Stimulated activated naive CD8-positive, alpha-beta T cell treated with anti-CD3 and anti-CD28 coated beads, Interleukin-15, amount 100 ng/mL, for 72 hours (primary cell): ENCODE data around the gene TNNC1.

Source experiments
- ATAC-seq: fragments of 150-1000 bp; cut with Tn5 transposase; 2 replicates; pipeline ENCODE4 v1.10.0; 2021; ENCODE audit warnings: mild to moderate bottlenecking, moderate library complexity
- DNase-seq, 2 donors: peaks; one replicate each; pipeline ENCODE4 v3.0.0; 2021 to 2022
- H3K27ac Mint-ChIP-seq, 2 donors: one replicate each; pipeline ENCODE4 v1.8.0; 2022; ENCODE audit warnings: mild to moderate bottlenecking in 2 of 2, mixed read lengths in 2 of 2, moderate library complexity in 2 of 2
- H3K27me3 Mint-ChIP-seq: one replicate; pipeline ENCODE4 v1.8.0; 2022; ENCODE audit warnings: mixed read lengths
- H3K4me1 Mint-ChIP-seq: one replicate; pipeline ENCODE4 v1.8.0; 2022; ENCODE audit warnings: mild to moderate bottlenecking, mixed read lengths
- H3K4me3 Mint-ChIP-seq, 2 donors: one replicate each; pipeline ENCODE4 v1.8.0; 2022; ENCODE audit warnings: mild to moderate bottlenecking in 2 of 2, mixed read lengths in 2 of 2, moderate library complexity in 1 of 2
- H3K9me3 Mint-ChIP-seq, 2 donors: one replicate each; pipeline ENCODE4 v1.8.0; 2022; ENCODE audit warnings: mixed read lengths in 2 of 2

The TNNC1 gene

DNA sequence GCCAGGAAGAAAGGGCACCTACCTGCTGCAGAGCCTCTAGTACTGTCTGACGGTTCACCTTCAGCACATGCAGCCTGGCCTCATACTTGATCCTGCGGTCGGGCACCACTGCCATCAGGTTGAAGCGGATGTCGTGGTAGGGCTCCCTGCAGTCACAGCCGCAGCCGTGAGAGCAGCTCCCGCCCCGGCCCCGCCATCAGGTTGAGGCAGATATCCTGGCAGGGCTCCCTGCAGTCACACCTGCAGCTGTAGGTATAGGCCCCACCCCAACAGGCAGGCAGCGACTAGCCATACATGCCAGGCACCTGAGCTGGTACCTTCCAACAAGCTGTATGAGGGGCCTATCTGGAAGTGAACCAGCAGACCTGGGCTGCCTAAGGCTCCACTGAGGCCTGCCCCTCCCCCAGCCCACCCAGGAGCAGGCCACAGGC, 47.6 kb downstream of the TNNC1 start:
- no peak for DNase-seq
- peaks cover 32% of the 10 kb centered on the region for H3K4me1 Mint-ChIP-seq
- H3K4me3 Mint-ChIP-seq: no peak overlapping the region
- H3K9me3 Mint-ChIP-seq: no peaks in the 10 kb centered on the region
- no peak overlapping the region for H3K27ac Mint-ChIP-seq
- ATAC-seq: no peak
- no peaks in the 10 kb centered on the region for H3K27me3 Mint-ChIP-seq

GRCh38 chr3:52405601-52406110, 48.2 kb downstream of the TNNC1 start:
- ATAC-seq (no peak), DNase-seq (no peak)
- H3K9me3 Mint-ChIP-seq: no peaks in the 10 kb centered on the region
- peak overlapping the region; percentile 61 to 82 for H3K27ac Mint-ChIP-seq
- H3K27me3 Mint-ChIP-seq: no peaks in the 10 kb centered on the region
- peaks cover 30% of the 10 kb centered on the region for H3K4me1 Mint-ChIP-seq
- H3K4me3 Mint-ChIP-seq: no peak overlapping the region

DNA sequence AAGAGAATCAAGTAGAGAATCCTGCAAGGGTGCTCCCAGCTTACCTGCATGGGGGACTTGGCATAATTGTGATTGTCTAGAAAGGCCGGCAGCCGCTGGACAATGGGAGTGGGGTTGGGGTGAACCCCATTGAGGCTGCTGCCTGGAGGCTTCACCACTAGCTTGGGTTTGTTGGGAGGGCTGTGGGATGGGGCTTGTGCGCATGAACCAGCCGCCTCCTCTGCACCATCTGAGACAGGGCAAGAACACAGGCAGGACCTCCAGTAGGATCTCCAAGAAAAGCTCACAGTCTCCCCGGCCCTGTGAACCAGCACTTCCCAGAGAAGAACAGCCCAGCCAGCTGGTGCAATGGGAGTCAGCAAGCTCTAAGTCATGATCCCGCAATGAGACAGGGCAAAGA, 48.8 kb downstream of the TNNC1 start:
- H3K9me3 Mint-ChIP-seq: no peaks in the 10 kb centered on the region
- H3K27ac Mint-ChIP-seq: peak overlapping the region; percentile 61 to 82
- peaks cover 30% of the 10 kb centered on the region for H3K4me1 Mint-ChIP-seq
- no peak for DNase-seq
- no peak overlapping the region for H3K4me3 Mint-ChIP-seq
- no peaks in the 10 kb centered on the region for H3K27me3 Mint-ChIP-seq
- no peak for ATAC-seq

- no peak overlapping the region for H3K4me3 Mint-ChIP-seq
- no peak for DNase-seq
- no peaks in the 10 kb centered on the region for H3K9me3 Mint-ChIP-seq
- H3K27ac Mint-ChIP-seq: peak overlapping the region in 1 of 2 donors; percentile 81
- peaks cover 29% of the 10 kb centered on the region for H3K4me1 Mint-ChIP-seq
- no peak for ATAC-seq
- H3K27me3 Mint-ChIP-seq: no peaks in the 10 kb centered on the region
Observed at GRCh38 chr3:52404391-52404790, 49.5 kb downstream of the TNNC1 start.

- Mint-ChIP-seq H3K27me3 (no peaks in the 10 kb centered on the region), H3K4me1 (peaks cover 25% of the 10 kb centered on the region), H3K9me3 (no peaks in the 10 kb centered on the region), H3K4me3 (no peak overlapping the region), H3K27ac (no peak overlapping the region)
- ATAC-seq (no peak), DNase-seq (no peak)
Observed at GRCh38 chr3:52403955-52404354, 49.9 kb downstream of the TNNC1 start.

DNA sequence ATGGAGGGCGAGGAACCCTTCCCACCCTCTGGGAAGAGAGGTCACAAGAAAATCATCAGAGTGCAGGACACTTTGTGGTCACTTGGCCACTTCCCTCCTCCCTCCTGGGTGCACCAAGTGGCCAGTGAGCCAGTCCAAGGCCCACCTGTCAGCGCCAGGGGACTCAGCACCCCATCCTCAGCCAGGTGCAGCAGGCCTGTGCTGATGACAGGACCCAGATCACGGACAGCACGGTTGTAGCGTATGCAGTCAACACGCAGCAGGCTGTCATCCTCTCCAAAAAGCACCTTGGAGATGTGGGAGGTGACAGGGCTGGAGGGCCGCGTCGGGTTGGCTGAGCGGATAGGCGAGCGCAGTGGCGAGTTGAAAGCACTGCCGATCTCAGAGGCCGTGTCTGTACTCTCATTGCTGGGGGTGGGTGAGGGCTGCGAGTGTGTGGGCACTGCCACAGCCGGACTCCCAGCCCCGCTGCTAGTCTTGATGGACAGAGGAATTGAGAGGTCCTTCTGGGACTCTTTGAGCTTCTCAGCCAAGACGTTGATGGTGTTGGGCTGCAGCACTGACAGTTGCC, 50.5 kb downstream of the TNNC1 start:
- H3K27ac Mint-ChIP-seq: peak overlapping the region; percentile 9 to 93
- no peak overlapping the region for H3K4me3 Mint-ChIP-seq
- H3K9me3 Mint-ChIP-seq: no peaks in the 10 kb centered on the region
- DNase-seq (no peak), ATAC-seq (no peak)
- peaks cover 19% of the 10 kb centered on the region for H3K4me1 Mint-ChIP-seq
- no peaks in the 10 kb centered on the region for H3K27me3 Mint-ChIP-seq

DNA sequence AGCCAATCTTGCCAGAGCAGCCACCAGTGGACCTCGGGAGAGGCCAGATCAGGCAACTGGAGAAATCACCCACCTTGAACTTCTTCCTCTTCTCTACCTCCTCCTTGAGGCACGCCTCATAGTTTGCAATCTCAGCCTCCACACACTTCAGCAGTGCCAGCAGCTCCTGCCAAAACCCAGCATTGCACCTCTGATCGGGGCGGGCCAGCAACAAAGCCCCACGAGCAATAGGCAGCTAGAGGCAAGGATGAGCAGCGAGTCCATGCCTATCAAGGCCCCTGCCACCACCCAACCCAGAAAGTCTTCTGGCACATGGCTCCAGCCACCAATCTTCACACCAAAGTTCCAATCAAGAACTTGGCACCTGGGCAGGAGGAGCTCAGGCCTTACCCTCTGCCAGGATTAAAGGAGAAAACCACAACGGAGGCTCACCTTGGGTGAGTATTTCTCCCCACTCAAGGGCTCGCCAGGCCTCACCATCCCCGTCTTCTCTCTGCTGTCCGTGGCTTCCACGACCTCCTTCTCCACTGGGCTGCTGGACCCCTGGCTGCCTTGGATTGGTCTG, 51.1 kb downstream of the TNNC1 start:
- no peak for DNase-seq
- Mint-ChIP-seq H3K4me3 (no peak overlapping the region), H3K27ac (peak overlapping the region; percentile 9 to 93), H3K9me3 (no peaks in the 10 kb centered on the region), H3K4me1 (peaks cover 13% of the 10 kb centered on the region), H3K27me3 (no peaks in the 10 kb centered on the region)
- no peak for ATAC-seq

DNA sequence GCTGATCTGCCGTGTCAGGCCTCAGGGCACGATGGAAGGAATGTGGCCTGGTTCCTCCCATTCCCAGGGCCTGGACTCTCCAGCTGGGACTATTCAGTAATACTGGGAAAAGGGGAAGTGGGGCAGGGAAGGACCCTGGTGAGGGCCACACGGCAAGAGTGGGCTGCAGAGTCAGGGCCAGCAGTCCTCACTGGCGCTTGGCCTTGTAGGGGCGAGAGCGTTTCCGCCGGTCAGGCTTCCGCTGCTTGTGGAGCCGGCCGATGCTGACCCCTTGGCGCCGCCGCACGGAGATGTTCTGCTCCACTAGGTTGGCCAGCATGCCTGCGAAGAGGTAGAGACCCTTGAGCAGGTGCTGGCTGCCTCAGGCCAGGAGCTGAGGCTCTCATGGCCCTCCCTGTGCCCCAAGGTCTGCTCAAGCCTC, 51.7 kb downstream of the TNNC1 start:
- Mint-ChIP-seq H3K4me3 (no peak overlapping the region), H3K4me1 (peaks cover 7% of the 10 kb centered on the region), H3K9me3 (no peaks in the 10 kb centered on the region), H3K27ac (peak overlapping the region in 1 of 2 donors; percentile 87), H3K27me3 (no peaks in the 10 kb centered on the region)
- DNase-seq (no peak), ATAC-seq (no peak)

- Mint-ChIP-seq H3K27me3 (no peaks in the 10 kb centered on the region), H3K9me3 (no peaks in the 10 kb centered on the region), H3K4me1 (peaks cover 1% of the 10 kb centered on the region), H3K4me3 (no peak overlapping the region), H3K27ac (peak overlapping the region in 1 of 2 donors; percentile 93)
- DNase-seq (no peak), ATAC-seq (no peak)
Observed at GRCh38 chr3:52401551-52401950, 52.3 kb downstream of the TNNC1 start.
